GM19467 (cell line): ENCODE results near the gene RETREG1.
"Not testable (repeated sequence)": the region's sequence is repeated elsewhere in the genome, so short reads cannot be mapped to it uniquely, and the experiment has no call there.

Source experiments
- ATAC-seq: cut with Tn5 transposase; IDR thresholded peaks from one replicate; pipeline ENCODE4 v1.9.1; 2021; ENCODE audit warnings: mild to moderate bottlenecking, moderate library complexity; ENCODE audit not compliant: unreplicated experiment

The RETREG1 gene

GRCh38 chr5:16616536-16617273 is at the start of gene RETREG1:
TSS of gene RETREG1 (minus strand) at chr5:16616997. CDS start at chr5:16616971, 26 bp downstream.
- ATAC-seq: peak; percentile 73

- ATAC-seq: no peak
Observed at GRCh38 chr5:16666130-16666882, 49.5 kb upstream of the RETREG1 start.

- ATAC-seq: no peak
Observed at GRCh38 chr5:16665601-16666000, 48.8 kb upstream of the RETREG1 start.

GRCh38 chr5:16664368-16664767 is 47.6 kb upstream of the RETREG1 start:
- no peak for ATAC-seq

- ATAC-seq: no peak
Observed at GRCh38 chr5:16663840-16664239, 47.0 kb upstream of the RETREG1 start.

- ATAC-seq: no peak
Observed at GRCh38 chr5:16661713-16662112, 44.9 kb upstream of the RETREG1 start.

GRCh38 chr5:16660982-16661381 is 44.2 kb upstream of the RETREG1 start:
- ATAC-seq: no peak

GRCh38 chr5:16659536-16659935 is 42.7 kb upstream of the RETREG1 start:
- ATAC-seq: no peak

- ATAC-seq: no peak
Observed at GRCh38 chr5:16656561-16657191, 39.9 kb upstream of the RETREG1 start.

- no peak for ATAC-seq
Observed at GRCh38 chr5:16654647-16655334, 38.0 kb upstream of the RETREG1 start.

- ATAC-seq: not testable (repeated sequence)
Observed at GRCh38 chr5:16648739-16649138, 31.9 kb upstream of the RETREG1 start.

- no peak for ATAC-seq
Observed at GRCh38 chr5:16644301-16644889, 27.6 kb upstream of the RETREG1 start.

- ATAC-seq: no peak
Observed at GRCh38 chr5:16642867-16643266, 26.1 kb upstream of the RETREG1 start.

GRCh38 chr5:16639206-16639605 is 22.4 kb upstream of the RETREG1 start:
- ATAC-seq: no peak

GRCh38 chr5:16628376-16628775 is 11.6 kb upstream of the RETREG1 start:
- no peak for ATAC-seq

GRCh38 chr5:16626696-16627264 is 10.0 kb upstream of the RETREG1 start:
- ATAC-seq: peak; percentile 76

GRCh38 chr5:16625096-16625495 is 8.3 kb upstream of the RETREG1 start:
- ATAC-seq: no peak

- no peak for ATAC-seq
Observed at GRCh38 chr5:16619136-16619535, 2.3 kb upstream of the RETREG1 start.

GRCh38 chr5:16618138-16618897 is 1.5 kb upstream of the RETREG1 start:
- no peak for ATAC-seq
